PC-3 (cell line): ENCODE results near the gene ARID3C.

ENCODE experiments used
- EZH2 ChIP-seq: fragments of 300-600 bp; sonication (generic); IDR thresholded peaks from one replicate; pipeline ENCODE4 v1.6.1; 2017; ENCODE audit warnings: antibody characterized with exemption, mild to moderate bottlenecking, low read length; ENCODE audit not compliant: unreplicated experiment
- TF ChIP-seq, protein P1 (sequence below): fragments of 300-600 bp; sonication (generic); conservative IDR thresholded peaks from 2 replicates; pipeline ENCODE4 v1.5.1; 2017; ENCODE audit warnings: antibody characterized with exemption, low read depth, mild to moderate bottlenecking, low read length

DNA sequence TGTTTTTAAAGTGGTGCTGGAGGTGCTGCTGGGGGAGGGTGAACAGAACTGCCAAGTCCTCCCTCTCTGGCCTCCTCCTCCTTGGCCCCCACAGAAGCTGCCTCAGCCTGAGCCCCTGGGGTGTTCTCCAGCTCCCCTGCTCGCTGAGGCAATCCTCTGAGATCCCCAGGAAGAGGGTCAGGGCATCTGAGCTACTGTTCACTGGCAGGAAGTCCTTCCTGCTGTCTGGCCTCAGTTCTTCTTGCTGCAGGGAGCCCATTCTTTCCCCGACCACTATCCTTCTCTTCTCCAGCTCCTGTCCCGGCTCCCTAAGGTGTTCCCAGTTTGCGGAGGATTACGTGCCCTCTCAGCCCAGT lies 49.1 kb downstream of the ARID3C start:
- TF ChIP-seq, protein P1, sequence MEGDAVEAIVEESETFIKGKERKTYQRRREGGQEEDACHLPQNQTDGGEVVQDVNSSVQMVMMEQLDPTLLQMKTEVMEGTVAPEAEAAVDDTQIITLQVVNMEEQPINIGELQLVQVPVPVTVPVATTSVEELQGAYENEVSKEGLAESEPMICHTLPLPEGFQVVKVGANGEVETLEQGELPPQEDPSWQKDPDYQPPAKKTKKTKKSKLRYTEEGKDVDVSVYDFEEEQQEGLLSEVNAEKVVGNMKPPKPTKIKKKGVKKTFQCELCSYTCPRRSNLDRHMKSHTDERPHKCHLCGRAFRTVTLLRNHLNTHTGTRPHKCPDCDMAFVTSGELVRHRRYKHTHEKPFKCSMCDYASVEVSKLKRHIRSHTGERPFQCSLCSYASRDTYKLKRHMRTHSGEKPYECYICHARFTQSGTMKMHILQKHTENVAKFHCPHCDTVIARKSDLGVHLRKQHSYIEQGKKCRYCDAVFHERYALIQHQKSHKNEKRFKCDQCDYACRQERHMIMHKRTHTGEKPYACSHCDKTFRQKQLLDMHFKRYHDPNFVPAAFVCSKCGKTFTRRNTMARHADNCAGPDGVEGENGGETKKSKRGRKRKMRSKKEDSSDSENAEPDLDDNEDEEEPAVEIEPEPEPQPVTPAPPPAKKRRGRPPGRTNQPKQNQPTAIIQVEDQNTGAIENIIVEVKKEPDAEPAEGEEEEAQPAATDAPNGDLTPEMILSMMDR = no peak
- TF ChIP-seq EZH2 = no peak
